Measurements from ENCODE around the gene TNNT2.

DNA sequence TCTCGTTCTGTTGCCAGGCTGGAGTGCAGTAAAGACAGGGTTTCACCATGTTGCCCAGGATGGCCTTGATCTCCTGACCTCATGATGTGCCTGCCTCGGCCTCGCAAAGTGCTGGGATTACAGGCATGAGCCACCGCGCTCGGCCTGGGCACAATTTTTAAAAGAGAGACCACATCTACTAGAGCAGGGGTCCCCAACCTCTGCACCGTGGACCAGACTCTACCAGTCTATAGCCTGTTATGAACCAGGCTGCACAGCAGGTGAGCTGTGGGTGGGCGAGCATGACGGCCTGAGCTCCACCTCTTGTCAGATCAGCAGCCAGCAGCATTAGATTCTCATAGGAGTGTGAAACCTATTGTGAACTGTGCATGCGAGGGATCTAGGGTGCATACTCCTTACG, 20.8 kb downstream of the TNNT2 start:
- no peak for TF ChIP-seq GATA2 (IDR thresholded peaks at IDR 0.05; ENCODE audit: low read depth, low read length)
- no peak for TF ChIP-seq GATA3 (IDR thresholded peaks at IDR 0.05; ENCODE audit: low read depth, low read length)
